ENCODE results near the gene SPATA7.

SPATA7 gene

GRCh38 chr14:88482524-88482923 is 97.1 kb downstream of the SPATA7 start:
- DNase-seq (ENCODE audit: low read depth) = no peak
